BLaER1 treated with 17β-estradiol and CSF1 and Interleukin-3, amounts not matched to agents 10 nM and 100 nM (cell line): Measurements from ENCODE around the gene KCNT1.

ENCODE experiments used
- H3K27ac ChIP-seq, 11 experiments: shearing (Covaris generic); formaldehyde crosslinking; 2 replicates each; pipeline ENCODE4 v1.8.1; 2022
- H3K27me3 ChIP-seq, 11 experiments: shearing (Covaris generic); formaldehyde crosslinking; 2 replicates each; pipeline ENCODE4 v1.8.1; 2022
- H3K36me3 ChIP-seq, 11 experiments: shearing (Covaris generic); formaldehyde crosslinking; 2 replicates each; pipeline ENCODE4 v1.8.1; 2022
- H3K4me1 ChIP-seq, 10 experiments: shearing (Covaris generic); formaldehyde crosslinking; 2 replicates each; pipeline ENCODE4 v1.8.1; 2022
- H3K4me2 ChIP-seq, 11 experiments: shearing (Covaris generic); formaldehyde crosslinking; 2 replicates each; pipeline ENCODE4 v1.8.1; 2022
- H3K4me3 ChIP-seq, 10 experiments: shearing (Covaris generic); formaldehyde crosslinking; 2 replicates each; pipeline ENCODE4 v1.8.1; 2022
- H3K9ac ChIP-seq, 11 experiments: shearing (Covaris generic); formaldehyde crosslinking; 2 replicates each; pipeline ENCODE4 v1.8.1; 2022
- H3K9me3 ChIP-seq, 11 experiments: shearing (Covaris generic); formaldehyde crosslinking; replicated peaks in 1 of 11; 2 replicates each; pipeline ENCODE4 v1.8.1; 2022
- H4K20me1 ChIP-seq, 11 experiments: shearing (Covaris generic); formaldehyde crosslinking; 2 replicates each; pipeline ENCODE4 v1.8.1; 2022
- Cebpa-rat ChIP-seq, 11 experiments: shearing (Covaris generic); IDR thresholded peaks; 2 replicates each; pipeline ENCODE4 v1.8.1; 2022

The KCNT1 gene

DNA sequence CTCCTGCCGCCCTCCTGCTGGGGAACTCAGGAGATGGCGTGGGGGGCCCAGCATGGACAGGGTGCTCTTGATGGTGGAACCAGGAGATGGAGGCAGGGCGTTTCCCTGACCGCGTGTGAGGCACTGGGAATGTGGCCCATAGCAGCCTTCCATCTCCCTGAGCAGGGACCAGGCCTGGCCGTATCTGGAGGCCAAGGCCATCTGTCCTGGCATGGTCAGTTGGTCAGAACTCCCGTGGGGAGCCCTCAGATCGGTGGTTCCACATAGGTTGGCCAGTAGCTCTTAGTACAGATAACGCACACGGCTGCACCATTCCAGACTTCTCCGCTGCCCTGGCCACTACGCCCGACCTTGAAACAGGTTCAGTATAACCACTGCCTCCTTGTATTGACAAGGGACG lies 77.6 kb downstream of the KCNT1 start:
- Histone ChIP-seq H3K9ac (no peak overlapping the region), H3K9me3 (no peaks in the 10 kb centered on the region), H3K4me1 (no peaks in the 10 kb centered on the region), H3K4me2 (no peak overlapping the region), H3K27me3 (no peaks in the 10 kb centered on the region), H3K4me3 (no peak overlapping the region), H3K27ac (no peak overlapping the region), H4K20me1 (peaks cover 0 to 29% (median 0%) of the 10 kb centered on the region in 11 experiments; a peak in 7 of 22 replicates), H3K36me3 (no peaks in the 10 kb centered on the region)
- TF ChIP-seq Cebpa-rat (IDR thresholded peaks at IDR 0.05), result no peak

GRCh38 chr9:135780086-135780485 lies 78.1 kb downstream of the KCNT1 start:
- peaks cover 0 to 29% (median 0%) of the 10 kb centered on the region in 11 experiments; a peak in 7 of 22 replicates for H4K20me1 ChIP-seq
- H3K9ac ChIP-seq, result no peak overlapping the region
- H3K27ac ChIP-seq, result no peak overlapping the region
- no peak overlapping the region for H3K4me2 ChIP-seq
- H3K27me3 ChIP-seq, result no peaks in the 10 kb centered on the region
- no peaks in the 10 kb centered on the region for H3K9me3 ChIP-seq
- no peak for TF ChIP-seq Cebpa-rat (IDR thresholded peaks at IDR 0.05)
- H3K36me3 ChIP-seq, result no peaks in the 10 kb centered on the region
- no peaks in the 10 kb centered on the region for H3K4me1 ChIP-seq
- no peak overlapping the region for H3K4me3 ChIP-seq

GRCh38 chr9:135780626-135781025 lies 78.6 kb downstream of the KCNT1 start:
- Histone ChIP-seq H3K4me2 (no peak overlapping the region), H3K27me3 (no peaks in the 10 kb centered on the region), H3K9ac (no peak overlapping the region), H3K36me3 (no peaks in the 10 kb centered on the region), H4K20me1 (peaks cover 0 to 29% (median 0%) of the 10 kb centered on the region in 11 experiments; a peak in 5 of 22 replicates), H3K4me3 (no peak overlapping the region), H3K27ac (no peak overlapping the region), H3K9me3 (no peaks in the 10 kb centered on the region), H3K4me1 (no peaks in the 10 kb centered on the region)
- TF ChIP-seq Cebpa-rat (IDR thresholded peaks at IDR 0.05), result no peak

- no peak overlapping the region for H3K4me3 ChIP-seq
- no peaks in the 10 kb centered on the region for H3K36me3 ChIP-seq
- no peak overlapping the region for H3K4me2 ChIP-seq
- H3K4me1 ChIP-seq, result no peaks in the 10 kb centered on the region
- peaks cover 0 to 45% (median 0%) of the 10 kb centered on the region in 11 experiments; a peak in 4 of 22 replicates for H4K20me1 ChIP-seq
- H3K27me3 ChIP-seq, result no peaks in the 10 kb centered on the region
- no peaks in the 10 kb centered on the region for H3K9me3 ChIP-seq
- TF ChIP-seq Cebpa-rat (IDR thresholded peaks at IDR 0.05), result no peak
- H3K9ac ChIP-seq, result no peak overlapping the region
- no peak overlapping the region for H3K27ac ChIP-seq
Observed at GRCh38 chr9:135782946-135783345, 81.0 kb downstream of the KCNT1 start.

DNA sequence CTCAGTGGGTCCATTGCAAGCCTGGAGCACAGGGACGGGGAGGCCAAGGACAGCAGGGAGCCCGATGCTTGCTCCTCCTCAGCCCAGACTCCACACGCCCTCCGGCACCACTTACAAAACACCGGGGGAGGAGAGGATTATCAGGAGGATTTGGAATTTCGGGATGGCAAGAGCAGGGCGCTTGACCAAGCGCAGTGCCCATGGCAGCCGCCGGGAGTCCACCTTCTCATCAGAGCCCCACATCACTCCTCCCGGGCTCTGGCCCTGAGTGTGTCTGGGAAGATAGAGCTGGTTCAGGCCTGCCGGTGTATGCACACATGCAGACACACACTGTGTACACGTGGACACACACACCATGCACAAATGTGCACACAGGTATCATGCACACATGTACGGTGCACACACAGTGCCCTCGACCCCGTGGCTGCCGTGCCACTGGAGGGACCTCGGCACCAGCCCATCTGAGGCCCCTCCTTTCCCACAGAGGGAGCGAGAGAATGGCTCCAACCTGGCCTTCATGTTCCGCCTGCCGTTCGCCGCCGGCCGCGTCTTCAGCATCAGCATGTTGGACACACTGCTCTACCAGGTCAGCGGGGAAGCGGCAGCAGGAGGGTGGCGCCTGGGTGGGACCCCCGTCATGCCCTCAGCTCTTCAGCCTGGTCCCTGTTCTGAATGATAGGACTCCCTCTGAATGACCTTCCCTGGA lies 81.7 kb downstream of the KCNT1 start:
- Histone ChIP-seq H3K9me3 (no peaks in the 10 kb centered on the region), H3K4me1 (peaks cover 0 to 6% (median 5%) of the 10 kb centered on the region in 10 experiments; a peak in 14 of 20 replicates), H3K4me3 (no peak overlapping the region), H4K20me1 (peaks cover 0 to 47% (median 0%) of the 10 kb centered on the region in 11 experiments; a peak in 4 of 22 replicates), H3K27ac (no peak overlapping the region), H3K36me3 (no peaks in the 10 kb centered on the region), H3K27me3 (no peaks in the 10 kb centered on the region), H3K9ac (no peak overlapping the region), H3K4me2 (no peak overlapping the region)
- no peak for TF ChIP-seq Cebpa-rat (IDR thresholded peaks at IDR 0.05)

DNA sequence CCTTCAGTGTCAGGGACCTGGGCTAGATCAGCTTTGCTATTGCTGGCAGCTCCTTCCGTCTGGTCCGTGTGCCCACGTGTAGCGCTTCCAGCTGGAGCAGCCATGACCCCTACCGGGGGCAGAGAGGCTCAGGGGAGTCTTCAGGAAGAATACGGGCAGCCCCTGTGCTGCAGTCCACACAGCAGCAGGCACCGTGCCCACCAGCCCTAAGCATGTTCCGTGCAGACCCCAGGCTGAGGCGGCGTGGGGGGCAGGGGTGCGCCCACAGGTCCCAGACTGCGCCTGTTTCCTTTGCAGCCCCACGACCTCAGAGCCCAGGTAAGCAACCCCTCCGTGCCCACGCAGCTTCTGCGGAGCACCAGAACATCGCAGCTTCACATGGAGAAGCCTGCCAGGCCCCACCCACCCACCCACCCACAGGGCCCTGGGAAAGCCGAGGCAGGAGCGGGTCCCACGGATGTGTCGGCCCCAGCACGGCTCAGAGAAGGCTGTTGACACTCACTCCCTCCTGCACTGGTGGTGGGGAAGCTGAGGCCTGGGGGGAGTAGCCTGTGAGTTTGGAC lies 83.1 kb downstream of the KCNT1 start:
- Histone ChIP-seq H3K9me3 (no peaks in the 10 kb centered on the region), H3K9ac (no peak overlapping the region), H3K4me3 (no peak overlapping the region), H3K27me3 (no peaks in the 10 kb centered on the region), H4K20me1 (peaks cover 0 to 48% (median 0%) of the 10 kb centered on the region in 11 experiments; a peak in 4 of 22 replicates), H3K4me1 (peaks cover 0 to 15% (median 10%) of the 10 kb centered on the region in 10 experiments; a peak in 14 of 20 replicates), H3K36me3 (no peaks in the 10 kb centered on the region), H3K27ac (no peak overlapping the region), H3K4me2 (no peak overlapping the region)
- TF ChIP-seq Cebpa-rat (IDR thresholded peaks at IDR 0.05), result no peak

GRCh38 chr9:135786146-135786690 lies 84.2 kb downstream of the KCNT1 start:
- Histone ChIP-seq H4K20me1 (peaks cover 0 to 44% (median 0%) of the 10 kb centered on the region in 11 experiments; a peak in 4 of 22 replicates), H3K9ac (no peak overlapping the region), H3K36me3 (no peaks in the 10 kb centered on the region), H3K9me3 (no peaks in the 10 kb centered on the region), H3K27ac (no peak overlapping the region), H3K4me3 (no peak overlapping the region), H3K4me2 (no peak overlapping the region), H3K4me1 (peaks cover 0 to 15% (median 10%) of the 10 kb centered on the region in 10 experiments; a peak in 14 of 20 replicates), H3K27me3 (no peaks in the 10 kb centered on the region)
- no peak for TF ChIP-seq Cebpa-rat (IDR thresholded peaks at IDR 0.05)

- Histone ChIP-seq H3K4me1 (peaks cover 0 to 20% (median 11%) of the 10 kb centered on the region in 10 experiments; a peak in 14 of 20 replicates), H3K27ac (no peak overlapping the region), H4K20me1 (peaks cover 0 to 39% (median 0%) of the 10 kb centered on the region in 11 experiments; a peak in 4 of 22 replicates), H3K9ac (no peak overlapping the region), H3K4me3 (no peak overlapping the region), H3K9me3 (no peaks in the 10 kb centered on the region), H3K4me2 (no peak overlapping the region), H3K27me3 (no peaks in the 10 kb centered on the region), H3K36me3 (no peaks in the 10 kb centered on the region)
- TF ChIP-seq Cebpa-rat (IDR thresholded peaks at IDR 0.05), result no peak
Observed at GRCh38 chr9:135787317-135787716, 85.3 kb downstream of the KCNT1 start.

DNA sequence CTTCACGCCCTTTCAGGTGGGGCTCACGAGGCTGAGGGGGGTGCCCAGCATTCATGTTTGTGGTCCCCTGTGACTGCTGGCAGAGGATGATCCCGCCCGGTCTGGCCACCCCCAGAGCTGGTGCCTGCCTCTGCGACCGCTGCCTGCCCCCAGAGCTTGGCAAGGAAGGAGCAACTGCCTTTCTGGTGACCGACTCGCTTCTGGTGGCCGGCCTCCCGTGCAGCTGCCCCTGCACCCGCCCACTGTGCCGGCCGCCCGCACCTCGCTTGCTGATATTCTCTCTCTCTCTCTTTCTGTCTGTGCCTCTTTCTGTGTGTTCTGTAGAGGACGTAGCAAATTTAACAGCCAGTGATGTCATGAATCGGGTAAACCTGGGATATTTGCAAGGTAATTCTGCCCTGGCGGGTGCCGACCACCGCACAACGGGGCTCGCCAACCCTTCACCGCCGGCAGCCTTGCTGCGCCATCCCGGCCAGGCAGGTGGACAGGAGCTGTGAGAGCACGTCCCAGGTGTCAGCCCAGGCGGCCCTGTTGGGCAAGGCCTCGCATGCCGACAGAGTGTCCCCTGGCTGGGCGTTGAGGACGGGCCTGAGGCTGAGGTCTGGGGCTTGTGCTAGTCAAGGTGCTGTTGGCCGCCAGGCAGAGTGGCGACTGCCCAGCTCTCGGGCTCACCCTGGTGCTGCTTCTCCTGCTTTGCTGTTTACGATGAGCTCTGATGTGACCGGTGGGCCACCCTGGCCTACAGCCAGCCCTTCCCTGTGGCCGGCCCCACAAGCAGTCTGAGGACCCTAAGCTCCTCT lies 86.0 kb downstream of the KCNT1 start:
- Histone ChIP-seq H3K4me2 (peak overlapping the region in 7 of 11 experiments; percentile 15 to 60 (median 52); a peak in 11 of 22 replicates), H3K27me3 (no peaks in the 10 kb centered on the region), H4K20me1 (peaks cover 0 to 35% (median 0%) of the 10 kb centered on the region in 11 experiments; a peak in 3 of 22 replicates), H3K9me3 (no peaks in the 10 kb centered on the region), H3K36me3 (no peaks in the 10 kb centered on the region), H3K4me1 (peaks cover 0 to 20% (median 11%) of the 10 kb centered on the region in 10 experiments; a peak in 14 of 20 replicates), H3K27ac (no peak overlapping the region), H3K9ac (peak overlapping the region in 4 of 11 experiments; percentile 28 to 53 (median 37); a peak in 4 of 22 replicates), H3K4me3 (no peak overlapping the region)
- no peak for TF ChIP-seq Cebpa-rat (IDR thresholded peaks at IDR 0.05)
